EH (cell line): ENCODE data around the gene CATSPERE.
A peak's percentile ranks its signal among the peaks of the same experiment; 100 is the strongest.
"Not testable (repeated sequence)": the region's sequence is repeated elsewhere in the genome, so short reads cannot be mapped to it uniquely, and the experiment has no call there.

Experiments
- DNase-seq: peaks from one replicate; pipeline ENCODE4 v3.0.0-alpha.2; 2015; ENCODE audit warnings: low read depth

CATSPERE gene

GRCh38 chr1:244633140-244633539 lies 172.1 kb downstream of the CATSPERE start:
- DNase-seq = no peak

- no peak for DNase-seq
Observed at GRCh38 chr1:244634546-244634945, 173.5 kb downstream of the CATSPERE start.

- DNase-seq = no peak
Observed at GRCh38 chr1:244636488-244637259, 175.6 kb downstream of the CATSPERE start.

- DNase-seq = no peak
Observed at GRCh38 chr1:244639561-244639960, 178.5 kb downstream of the CATSPERE start.

GRCh38 chr1:244640917-244641316 lies 179.8 kb downstream of the CATSPERE start:
- DNase-seq = no peak

GRCh38 chr1:244642526-244642925 lies 181.5 kb downstream of the CATSPERE start:
- DNase-seq = no peak

GRCh38 chr1:244642988-244643387 lies 181.9 kb downstream of the CATSPERE start:
- no peak for DNase-seq

GRCh38 chr1:244645414-244645813 lies 184.3 kb downstream of the CATSPERE start:
- no peak for DNase-seq

- DNase-seq = no peak
Observed at GRCh38 chr1:244645890-244646289, 184.8 kb downstream of the CATSPERE start.

- no peak for DNase-seq
Observed at GRCh38 chr1:244647819-244648218, 186.7 kb downstream of the CATSPERE start.

GRCh38 chr1:244651956-244652622 lies 191.0 kb downstream of the CATSPERE start:
- DNase-seq = no peak

- peak; percentile 100 for DNase-seq
Observed at GRCh38 chr1:244652623-244653438, 191.8 kb downstream of the CATSPERE start, which contains the start of gene DESI2. DESI2 (plus strand) TSS chr1:244653126; CDS start chr1:244653314, 188 bp downstream.

GRCh38 chr1:244653439-244654107 lies 192.5 kb downstream of the CATSPERE start:
- peak; percentile 36 for DNase-seq

GRCh38 chr1:244654108-244655038 lies 193.3 kb downstream of the CATSPERE start:
- peak; percentile 25 for DNase-seq

- no peak for DNase-seq
Observed at GRCh38 chr1:244655186-244655585, 194.1 kb downstream of the CATSPERE start.

GRCh38 chr1:244657421-244657820 lies 196.3 kb downstream of the CATSPERE start:
- DNase-seq = no peak

GRCh38 chr1:244659694-244660093 lies 198.6 kb downstream of the CATSPERE start:
- no peak for DNase-seq

GRCh38 chr1:244660595-244660994 lies 199.5 kb downstream of the CATSPERE start:
- DNase-seq = no peak

- not testable (repeated sequence) for DNase-seq
Observed at GRCh38 chr1:244661569-244662312, 200.7 kb downstream of the CATSPERE start.

- DNase-seq = no peak
Observed at GRCh38 chr1:244662599-244662998, 201.5 kb downstream of the CATSPERE start.
